SK-N-SH treated with all-trans-retinoic acid at 6 μM for 48 hours (cell line): ENCODE results near the gene ERC1.

Experiments used
- ATAC-seq: fragments of 200-7000 bp; cut with Tn5 transposase; 3 replicates; pipeline ENCODE4 v1.9.1; 2020; ENCODE audit warnings: mild to moderate bottlenecking, moderate library complexity
- BACH2 ChIP-seq: fragments of 250-450 bp; sonication (Bioruptor Pico); IDR thresholded peaks from 2 replicates; pipeline ENCODE4 v1.9.0; 2021; ENCODE audit warnings: mild to moderate bottlenecking, borderline replicate concordance
- CSDC2 ChIP-seq: fragments of 250-450 bp; sonication (Bioruptor Pico); IDR thresholded peaks from 2 replicates; pipeline ENCODE4 v1.5.0; 2020; ENCODE audit warnings: mild to moderate bottlenecking, moderate library complexity
- GLIS3 ChIP-seq: fragments of 250-450 bp; sonication (Bioruptor Pico); IDR thresholded peaks from 2 replicates; pipeline ENCODE4 v1.5.0; 2020; ENCODE audit warnings: mild to moderate bottlenecking, moderate library complexity
- ISL1 ChIP-seq: fragments of 250-450 bp; sonication (Bioruptor Pico); IDR thresholded peaks from 2 replicates; pipeline ENCODE4 v2.1.2; 2022; ENCODE audit warnings: mild to moderate bottlenecking, moderate library complexity
- OSR1 ChIP-seq: fragments of 250-450 bp; sonication (Bioruptor Pico); IDR thresholded peaks from 2 replicates; pipeline ENCODE4 v1.8.0; 2022; ENCODE audit warnings: moderate library complexity, mild to moderate bottlenecking, inconsistent platforms
- PPARA ChIP-seq: fragments of 250-450 bp; sonication (Bioruptor Pico); IDR thresholded peaks from 2 replicates; pipeline ENCODE4 v1.5.0; 2020; ENCODE audit warnings: mild to moderate bottlenecking, borderline replicate concordance
- RARB ChIP-seq: fragments of 250-450 bp; sonication (Bioruptor Pico); IDR thresholded peaks from 2 replicates; pipeline ENCODE4 v1.8.0; 2021; ENCODE audit warnings: mild to moderate bottlenecking, moderate library complexity
- SNAI2 ChIP-seq: fragments of 250-450 bp; sonication (Bioruptor Pico); IDR thresholded peaks from 2 replicates; pipeline ENCODE4 v1.5.0; 2020; ENCODE audit warnings: mild to moderate bottlenecking, moderate library complexity
- TCF4 ChIP-seq: fragments of 250-450 bp; sonication (Bioruptor Pico); IDR thresholded peaks from 2 replicates; pipeline ENCODE4 v1.8.0; 2021; ENCODE audit warnings: mild to moderate bottlenecking, moderate library complexity, borderline replicate concordance
- TOX ChIP-seq: fragments of 250-450 bp; sonication (Bioruptor Pico); IDR thresholded peaks from 2 replicates; pipeline ENCODE4 v1.8.0; 2021; ENCODE audit warnings: mild to moderate bottlenecking, moderate library complexity, borderline replicate concordance
- ZFP3 ChIP-seq: fragments of 250-450 bp; sonication (Bioruptor Pico); IDR thresholded peaks from 2 replicates; pipeline ENCODE4 v1.5.0; 2020; ENCODE audit warnings: mild to moderate bottlenecking, moderate library complexity
- ZFP30 ChIP-seq: fragments of 450-650 bp; formaldehyde crosslinking; IDR thresholded peaks from 2 replicates; pipeline ENCODE4 v1.5.0; 2022; ENCODE audit warnings: mild to moderate bottlenecking, moderate library complexity
- ZNF565 ChIP-seq: fragments of 450-650 bp; formaldehyde crosslinking; conservative IDR thresholded peaks from 2 replicates; pipeline ENCODE4 v1.5.0; 2020; ENCODE audit warnings: low read depth, mild to moderate bottlenecking, moderate library complexity
- ZNF70 ChIP-seq: fragments of 450-650 bp; formaldehyde crosslinking; IDR thresholded peaks from 2 replicates; pipeline ENCODE4 v1.5.0; 2020; ENCODE audit warnings: mild to moderate bottlenecking, moderate library complexity
- ZNF8 ChIP-seq: fragments of 450-650 bp; formaldehyde crosslinking; IDR thresholded peaks from 2 replicates; pipeline ENCODE4 v1.5.0; 2020; ENCODE audit warnings: mild to moderate bottlenecking, moderate library complexity
- TF ChIP-seq, protein P1 (sequence below): fragments of 250-450 bp; sonication (Bioruptor Pico); IDR thresholded peaks from 2 replicates; pipeline ENCODE4 v1.8.0; 2021; ENCODE audit warnings: low read depth, mild to moderate bottlenecking, moderate library complexity, borderline replicate concordance
- TF ChIP-seq, protein P2 (sequence below): fragments of 250-450 bp; sonication (Bioruptor Pico); IDR thresholded peaks from 2 replicates; pipeline ENCODE4 v1.5.1; 2021; ENCODE audit warnings: mild to moderate bottlenecking, moderate library complexity
- TF ChIP-seq, protein P3 (sequence below): fragments of 250-450 bp; sonication (Bioruptor Pico); IDR thresholded peaks from 2 replicates; pipeline ENCODE4 v1.5.0; 2020; ENCODE audit warnings: mild to moderate bottlenecking, moderate library complexity
- TF ChIP-seq, protein P4 (sequence below): fragments of 250-450 bp; sonication (Bioruptor Pico); IDR thresholded peaks from 2 replicates; pipeline ENCODE4 v1.8.0; 2020; ENCODE audit warnings: mild to moderate bottlenecking, moderate library complexity, borderline replicate concordance
- TF ChIP-seq, protein P5 (sequence below): fragments of 250-450 bp; sonication (Bioruptor Pico); IDR thresholded peaks from 2 replicates; pipeline ENCODE4 v1.5.1; 2020; ENCODE audit warnings: low read depth, mild to moderate bottlenecking, moderate library complexity

ERC1 gene

DNA sequence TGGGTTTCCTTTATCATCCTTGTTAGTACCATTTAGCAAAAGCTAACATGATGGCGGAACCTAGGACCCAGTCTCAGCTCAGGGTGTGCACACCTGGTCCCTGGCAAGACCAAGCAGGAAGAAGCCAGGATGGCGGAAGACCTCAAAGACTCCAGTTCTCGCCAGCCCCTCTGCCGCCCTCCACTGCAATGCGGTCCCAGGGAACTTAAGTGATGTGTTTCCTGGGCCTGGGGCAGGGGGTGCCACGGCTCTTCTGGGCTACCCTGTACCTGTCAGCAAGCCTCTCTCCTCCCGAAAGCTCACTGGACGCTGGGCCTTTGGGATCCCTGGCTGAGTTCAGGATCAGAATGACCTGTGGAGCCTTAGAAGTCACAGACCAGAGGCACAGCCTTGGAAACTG lies 532.0 kb downstream of the ERC1 start:
- no peak for TF ChIP-seq TOX (CRISPR knock-in tag)
- TF ChIP-seq BACH2 (CRISPR knock-in tag): no peak
- no peak for TF ChIP-seq PPARA (CRISPR knock-in tag)
- TF ChIP-seq, protein P1, sequence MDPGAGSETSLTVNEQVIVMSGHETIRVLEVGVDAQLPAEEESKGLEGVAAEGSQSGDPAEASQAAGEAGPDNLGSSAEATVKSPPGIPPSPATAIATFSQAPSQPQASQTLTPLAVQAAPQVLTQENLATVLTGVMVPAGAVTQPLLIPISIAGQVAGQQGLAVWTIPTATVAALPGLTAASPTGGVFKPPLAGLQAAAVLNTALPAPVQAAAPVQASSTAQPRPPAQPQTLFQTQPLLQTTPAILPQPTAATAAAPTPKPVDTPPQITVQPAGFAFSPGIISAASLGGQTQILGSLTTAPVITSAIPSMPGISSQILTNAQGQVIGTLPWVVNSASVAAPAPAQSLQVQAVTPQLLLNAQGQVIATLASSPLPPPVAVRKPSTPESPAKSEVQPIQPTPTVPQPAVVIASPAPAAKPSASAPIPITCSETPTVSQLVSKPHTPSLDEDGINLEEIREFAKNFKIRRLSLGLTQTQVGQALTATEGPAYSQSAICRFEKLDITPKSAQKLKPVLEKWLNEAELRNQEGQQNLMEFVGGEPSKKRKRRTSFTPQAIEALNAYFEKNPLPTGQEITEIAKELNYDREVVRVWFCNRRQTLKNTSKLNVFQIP (CRISPR knock-in tag): no peak
- TF ChIP-seq ISL1 (CRISPR knock-in tag): no peak
- TF ChIP-seq, protein P2, sequence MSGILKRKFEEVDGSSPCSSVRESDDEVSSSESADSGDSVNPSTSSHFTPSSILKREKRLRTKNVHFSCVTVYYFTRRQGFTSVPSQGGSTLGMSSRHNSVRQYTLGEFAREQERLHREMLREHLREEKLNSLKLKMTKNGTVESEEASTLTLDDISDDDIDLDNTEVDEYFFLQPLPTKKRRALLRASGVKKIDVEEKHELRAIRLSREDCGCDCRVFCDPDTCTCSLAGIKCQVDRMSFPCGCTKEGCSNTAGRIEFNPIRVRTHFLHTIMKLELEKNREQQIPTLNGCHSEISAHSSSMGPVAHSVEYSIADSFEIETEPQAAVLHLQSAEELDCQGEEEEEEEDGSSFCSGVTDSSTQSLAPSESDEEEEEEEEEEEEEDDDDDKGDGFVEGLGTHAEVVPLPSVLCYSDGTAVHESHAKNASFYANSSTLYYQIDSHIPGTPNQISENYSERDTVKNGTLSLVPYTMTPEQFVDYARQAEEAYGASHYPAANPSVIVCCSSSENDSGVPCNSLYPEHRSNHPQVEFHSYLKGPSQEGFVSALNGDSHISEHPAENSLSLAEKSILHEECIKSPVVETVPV (CRISPR knock-in tag): no peak
- TF ChIP-seq, protein P3, sequence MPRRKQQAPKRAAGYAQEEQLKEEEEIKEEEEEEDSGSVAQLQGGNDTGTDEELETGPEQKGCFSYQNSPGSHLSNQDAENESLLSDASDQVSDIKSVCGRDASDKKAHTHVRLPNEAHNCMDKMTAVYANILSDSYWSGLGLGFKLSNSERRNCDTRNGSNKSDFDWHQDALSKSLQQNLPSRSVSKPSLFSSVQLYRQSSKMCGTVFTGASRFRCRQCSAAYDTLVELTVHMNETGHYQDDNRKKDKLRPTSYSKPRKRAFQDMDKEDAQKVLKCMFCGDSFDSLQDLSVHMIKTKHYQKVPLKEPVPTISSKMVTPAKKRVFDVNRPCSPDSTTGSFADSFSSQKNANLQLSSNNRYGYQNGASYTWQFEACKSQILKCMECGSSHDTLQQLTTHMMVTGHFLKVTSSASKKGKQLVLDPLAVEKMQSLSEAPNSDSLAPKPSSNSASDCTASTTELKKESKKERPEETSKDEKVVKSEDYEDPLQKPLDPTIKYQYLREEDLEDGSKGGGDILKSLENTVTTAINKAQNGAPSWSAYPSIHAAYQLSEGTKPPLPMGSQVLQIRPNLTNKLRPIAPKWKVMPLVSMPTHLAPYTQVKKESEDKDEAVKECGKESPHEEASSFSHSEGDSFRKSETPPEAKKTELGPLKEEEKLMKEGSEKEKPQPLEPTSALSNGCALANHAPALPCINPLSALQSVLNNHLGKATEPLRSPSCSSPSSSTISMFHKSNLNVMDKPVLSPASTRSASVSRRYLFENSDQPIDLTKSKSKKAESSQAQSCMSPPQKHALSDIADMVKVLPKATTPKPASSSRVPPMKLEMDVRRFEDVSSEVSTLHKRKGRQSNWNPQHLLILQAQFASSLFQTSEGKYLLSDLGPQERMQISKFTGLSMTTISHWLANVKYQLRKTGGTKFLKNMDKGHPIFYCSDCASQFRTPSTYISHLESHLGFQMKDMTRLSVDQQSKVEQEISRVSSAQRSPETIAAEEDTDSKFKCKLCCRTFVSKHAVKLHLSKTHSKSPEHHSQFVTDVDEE: no peak
- no peak for TF ChIP-seq ZFP30
- no peak for TF ChIP-seq RARB (CRISPR knock-in tag)
- TF ChIP-seq OSR1 (CRISPR knock-in tag): no peak
- no peak for TF ChIP-seq ZNF565
- TF ChIP-seq GLIS3 (CRISPR knock-in tag): no peak
- no peak for TF ChIP-seq ZNF70
- TF ChIP-seq TCF4 (CRISPR knock-in tag): no peak
- TF ChIP-seq, protein P4, sequence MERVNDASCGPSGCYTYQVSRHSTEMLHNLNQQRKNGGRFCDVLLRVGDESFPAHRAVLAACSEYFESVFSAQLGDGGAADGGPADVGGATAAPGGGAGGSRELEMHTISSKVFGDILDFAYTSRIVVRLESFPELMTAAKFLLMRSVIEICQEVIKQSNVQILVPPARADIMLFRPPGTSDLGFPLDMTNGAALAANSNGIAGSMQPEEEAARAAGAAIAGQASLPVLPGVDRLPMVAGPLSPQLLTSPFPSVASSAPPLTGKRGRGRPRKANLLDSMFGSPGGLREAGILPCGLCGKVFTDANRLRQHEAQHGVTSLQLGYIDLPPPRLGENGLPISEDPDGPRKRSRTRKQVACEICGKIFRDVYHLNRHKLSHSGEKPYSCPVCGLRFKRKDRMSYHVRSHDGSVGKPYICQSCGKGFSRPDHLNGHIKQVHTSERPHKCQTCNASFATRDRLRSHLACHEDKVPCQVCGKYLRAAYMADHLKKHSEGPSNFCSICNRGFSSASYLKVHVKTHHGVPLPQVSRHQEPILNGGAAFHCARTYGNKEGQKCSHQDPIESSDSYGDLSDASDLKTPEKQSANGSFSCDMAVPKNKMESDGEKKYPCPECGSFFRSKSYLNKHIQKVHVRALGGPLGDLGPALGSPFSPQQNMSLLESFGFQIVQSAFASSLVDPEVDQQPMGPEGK: no peak
- TF ChIP-seq CSDC2 (CRISPR knock-in tag): no peak
- ATAC-seq: no peak

DNA sequence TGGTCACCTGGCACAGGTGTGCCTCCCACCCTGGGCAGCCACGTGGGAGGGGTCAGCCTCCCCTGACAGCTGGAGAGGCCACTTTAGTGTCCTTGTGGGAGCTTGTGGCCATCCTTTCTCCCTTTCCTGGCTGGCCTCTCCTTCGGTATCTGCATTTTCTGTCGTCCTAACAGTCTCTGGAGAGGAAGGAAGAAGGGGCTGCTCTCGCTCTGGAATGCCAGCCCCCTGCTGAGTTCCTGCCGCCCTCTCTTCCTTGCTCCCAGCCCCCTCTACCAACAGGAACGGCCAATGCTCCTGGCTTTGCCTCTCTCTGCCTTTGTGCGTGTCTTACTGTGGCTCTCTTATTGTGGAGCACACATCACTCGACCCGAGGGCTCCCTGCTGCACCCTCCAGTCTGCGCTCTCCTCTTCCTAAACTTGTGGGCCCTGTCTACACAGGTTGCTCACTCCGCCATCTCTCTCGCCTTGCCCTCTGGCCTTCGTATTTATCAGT lies 532.6 kb downstream of the ERC1 start:
- TF ChIP-seq CSDC2 (CRISPR knock-in tag) (no peak), ZNF8 (no peak), ZFP3 (CRISPR knock-in tag) (no peak), GLIS3 (CRISPR knock-in tag) (no peak), TOX (CRISPR knock-in tag) (no peak), SNAI2 (CRISPR knock-in tag) (no peak), TCF4 (CRISPR knock-in tag) (no peak), ZNF565 (no peak)
- TF ChIP-seq, protein P4: no peak
- TF ChIP-seq, all 23 proteins: peak for 0

DNA sequence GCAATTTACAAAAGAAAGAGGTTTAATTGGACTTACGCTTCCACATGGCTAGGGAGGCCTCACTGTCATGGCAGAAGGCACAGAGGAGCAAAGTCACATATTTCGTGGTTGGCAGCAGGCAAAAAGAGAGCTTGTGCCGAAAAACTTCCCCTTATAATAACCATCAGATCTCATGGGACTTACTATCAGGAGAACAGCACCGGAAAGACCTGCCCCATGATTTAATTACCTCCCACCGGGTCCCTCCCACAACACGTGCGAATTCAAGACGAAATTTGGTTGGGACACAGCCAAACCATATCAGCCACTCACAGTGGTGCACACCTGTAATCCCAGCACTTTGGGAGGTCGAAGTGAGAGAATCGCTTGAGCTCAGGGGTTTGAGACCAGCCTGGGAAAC lies 534.8 kb downstream of the ERC1 start:
- ATAC-seq: no peak
- no peak for TF ChIP-seq ZNF8
- TF ChIP-seq ZFP3 (CRISPR knock-in tag): no peak
- TF ChIP-seq GLIS3 (CRISPR knock-in tag): no peak
- TF ChIP-seq, protein P4: no peak
- no peak for TF ChIP-seq ZNF70
- no peak for TF ChIP-seq CSDC2 (CRISPR knock-in tag)
- TF ChIP-seq, protein P3: no peak
- TF ChIP-seq OSR1 (CRISPR knock-in tag): no peak
- TF ChIP-seq, protein P5, sequence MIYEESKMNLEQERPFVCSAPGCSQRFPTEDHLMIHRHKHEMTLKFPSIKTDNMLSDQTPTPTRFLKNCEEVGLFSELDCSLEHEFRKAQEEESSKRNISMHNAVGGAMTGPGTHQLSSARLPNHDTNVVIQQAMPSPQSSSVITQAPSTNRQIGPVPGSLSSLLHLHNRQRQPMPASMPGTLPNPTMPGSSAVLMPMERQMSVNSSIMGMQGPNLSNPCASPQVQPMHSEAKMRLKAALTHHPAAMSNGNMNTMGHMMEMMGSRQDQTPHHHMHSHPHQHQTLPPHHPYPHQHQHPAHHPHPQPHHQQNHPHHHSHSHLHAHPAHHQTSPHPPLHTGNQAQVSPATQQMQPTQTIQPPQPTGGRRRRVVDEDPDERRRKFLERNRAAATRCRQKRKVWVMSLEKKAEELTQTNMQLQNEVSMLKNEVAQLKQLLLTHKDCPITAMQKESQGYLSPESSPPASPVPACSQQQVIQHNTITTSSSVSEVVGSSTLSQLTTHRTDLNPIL (CRISPR knock-in tag): no peak

More for the DNA sequence above, 532.6 kb downstream of the ERC1 start:
- ATAC-seq: no peak
